SK-N-SH (cell line): ENCODE results near the gene PTK6. TPM values are rescaled to one million over a fixed set of nuclear protein-coding genes. Genes with fewer than 3 reads are reported as not detected.
"Not testable (repeated sequence)": the region's sequence is repeated elsewhere in the genome, so short reads cannot be mapped to it uniquely, and the experiment has no call there.

Experiments used
- CTCF ChIA-PET: fragments of 300-600, 350-600 bp; formaldehyde crosslinking; extraction: SDS; loops from one replicate; lab custom pipeline; 2021; lab: Yijun Ruan, JAX
- POLR2A ChIA-PET: fragments of 350-600 bp; sonication (Branson Sonifier 250); formaldehyde crosslinking; extraction: SDS; loops from one replicate; lab custom pipeline; 2020; ENCODE audit warnings: antibody characterized with exemption, inconsistent platforms; lab: Yijun Ruan, JAX
- DNase-seq: peaks from one replicate; pipeline ENCODE4 v3.0.0; 2012
- H2AFZ ChIP-seq: fragments of 200-600 bp; sonication (generic); 2 replicates; pipeline ENCODE4 v1.8.1; 2016; ENCODE audit warnings: antibody characterized with exemption, mild to moderate bottlenecking, low read depth
- H3F3A ChIP-seq: fragments of 200-600 bp; sonication (generic); replicated peaks from 2 replicates; pipeline ENCODE3; 2016; ENCODE audit warnings: antibody characterized with exemption, mild to moderate bottlenecking; ENCODE audit not compliant: insufficient read depth
- H3K27ac ChIP-seq, 2 experiments: fragments of 200-500 bp in 1 of 2; fragments of 200-600 bp in 1 of 2; sonication (Bioruptor generic) in 1 of 2; sonication (generic), shearing (Covaris generic) in 1 of 2; 2 replicates each; pipeline versions ENCODE4 v1.5.1 to v1.6.1; 2014 to 2016; ENCODE audit warnings: low read depth in 2 of 2, inconsistent platforms in 1 of 2, low read length in 1 of 2, mild to moderate bottlenecking in 1 of 2, mixed read lengths in 1 of 2
- H3K27me3 ChIP-seq: fragments of 200-600 bp; sonication (generic), shearing (Covaris generic); 2 replicates; pipeline ENCODE4 v1.6.1; 2016; ENCODE audit warnings: mixed run types; ENCODE audit not compliant: insufficient read depth
- H3K36me3 ChIP-seq, 2 experiments: fragments of 200-500 bp in 1 of 2; fragments of 200-600 bp in 1 of 2; sonication (Bioruptor generic) in 1 of 2; sonication (generic) in 1 of 2; replicated peaks in 1 of 2; 2 replicates each; pipeline versions ENCODE3 to v1.5.1; 2014 to 2016; ENCODE audit warnings: low read length in 1 of 2, mild to moderate bottlenecking in 1 of 2; ENCODE audit not compliant: insufficient read depth in 2 of 2, control insufficient read depth in 1 of 2
- H3K4me1 ChIP-seq, 2 experiments: fragments of 200-500 bp in 1 of 2; fragments of 200-600 bp in 1 of 2; sonication (Bioruptor generic) in 1 of 2; sonication (generic), shearing (Covaris generic) in 1 of 2; 2 replicates each; pipeline versions ENCODE4 v1.5.1 to v1.6.1; 2014 to 2016; ENCODE audit warnings: low read depth in 1 of 2, low read length in 1 of 2, mixed run types in 1 of 2; ENCODE audit not compliant: insufficient read depth in 2 of 2, control insufficient read depth in 1 of 2
- H3K4me2 ChIP-seq: fragments of 200-600 bp; sonication (generic), shearing (Covaris generic); 2 replicates; pipeline ENCODE4 v1.6.1; 2017; ENCODE audit warnings: mixed run types
- H3K4me3 ChIP-seq, 2 experiments: fragments of 200-500 bp in 1 of 2; fragments of 200-600 bp in 1 of 2; sonication (Bioruptor generic) in 1 of 2; sonication (generic), shearing (Covaris generic) in 1 of 2; 2 replicates each; pipeline versions ENCODE4 v1.5.1 to v1.8.1; 2014 to 2016; ENCODE audit warnings: low read depth in 2 of 2, inconsistent platforms in 1 of 2, low read length in 1 of 2, mild to moderate bottlenecking in 1 of 2, mixed read lengths in 1 of 2, moderate library complexity in 1 of 2
- H3K79me2 ChIP-seq: fragments of 200-600 bp; sonication (generic); 2 replicates; pipeline ENCODE4 v1.8.1; 2017; ENCODE audit warnings: mild to moderate bottlenecking; ENCODE audit not compliant: insufficient read depth
- H3K9ac ChIP-seq: fragments of 200-600 bp; sonication (generic); 2 replicates; pipeline ENCODE4 v1.6.1; 2017; ENCODE audit warnings: mixed run types
- H3K9me2 ChIP-seq: fragments of 200-600 bp; sonication (generic); 2 replicates; pipeline ENCODE4 v1.6.1; 2017; ENCODE audit warnings: mixed run types
- H3K9me3 ChIP-seq: fragments of 200-600 bp; sonication (generic); 2 replicates; pipeline ENCODE4 v1.6.1; 2017; ENCODE audit warnings: mixed run types, mild to moderate bottlenecking, moderate library complexity
- H4K20me1 ChIP-seq: fragments of 200-600 bp; sonication (generic); 2 replicates; pipeline ENCODE4 v1.6.1; 2017; ENCODE audit warnings: mild to moderate bottlenecking, mixed run types; ENCODE audit not compliant: insufficient read depth
- FOSL2 ChIP-seq: IDR thresholded peaks from 2 replicates; pipeline ENCODE4 v1.4.0; 2012; ENCODE audit warnings: low read depth, mild to moderate bottlenecking, moderate library complexity, borderline replicate concordance
- FOXJ3 ChIP-seq: sonication (generic); formaldehyde crosslinking; IDR thresholded peaks from 2 replicates; pipeline ENCODE4 v1.5.1; 2020; ENCODE audit warnings: mild to moderate bottlenecking, missing genetic modification reagents
- WGBS: methylation state at CpG from one replicate; pipeline ENCODE4 v1.1.6; 2017; ENCODE audit warnings: low lambda C conversion rate; 5-methylcytosine and 5-hydroxymethylcytosine counted together
- polyA plus RNA-seq, 3 experiments: library from polyadenylated mRNA; depleted of rRNA; stranded (reverse); fragments of >200 nt; gene quantifications; 2 replicates each; pipeline ENCODE4 v1.2.3, GENCODE V29; 2012

Gene PTK6
- polyA plus RNA-seq, 1 of the 3 experiments (the other 2 are of a cell fraction) = 0.07 TPM

DNA sequence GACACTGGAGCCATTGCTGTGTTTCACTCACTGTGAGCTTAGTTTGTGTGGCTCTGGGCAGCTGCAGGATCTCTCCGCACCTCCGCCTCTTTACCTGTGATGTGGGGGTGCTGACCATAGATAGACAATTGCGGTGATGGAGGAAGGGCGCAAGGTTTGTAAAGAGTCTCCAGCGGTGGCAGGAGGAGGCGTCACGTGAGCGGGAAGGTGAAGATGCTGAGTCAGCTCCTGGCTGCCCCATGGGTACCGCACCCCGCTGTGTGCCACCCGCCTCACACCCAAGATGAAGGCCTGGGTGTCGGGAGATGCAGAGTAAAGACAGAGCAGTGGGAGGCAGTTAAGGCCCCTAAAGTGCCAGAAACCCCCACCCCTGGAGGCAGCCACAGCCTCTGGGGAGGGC lies 55.7 kb downstream of the PTK6 start:
- no peak overlapping the region for H3K4me3 ChIP-seq
- H3K27ac ChIP-seq = peak overlapping the region in 1 of 2 experiments; percentile 17; a peak in 1 of 4 replicates
- no peak overlapping the region for H2AFZ ChIP-seq
- H3K4me2 ChIP-seq = no peak overlapping the region
- no peak for DNase-seq
- H4K20me1 ChIP-seq = no peaks in the 10 kb centered on the region
- H3K27me3 ChIP-seq = no peaks in the 10 kb centered on the region
- ChIA-PET POLR2A (interaction anchor here (1.2 kb wide), 1 partner anchor 11 kb away, joined by 5 read pairs; no protein-coding TSS in a partner anchor), CTCF (interaction anchor here (1.3 to 5.9 kb wide), 8 partner anchors 11 to 172 kb away, joined by 3 to 53 read pairs (median 7); no protein-coding TSS in a partner anchor)
- H3K9me3 ChIP-seq = no peaks in the 10 kb centered on the region
- H3K9ac ChIP-seq = no peak overlapping the region
- H3K36me3 ChIP-seq = no peaks in the 10 kb centered on the region
- no peaks in the 10 kb centered on the region for H3K9me2 ChIP-seq
- 89% methylated on average over 12 of the region's 12 CpGs for WGBS
- peaks cover 0 to 65% of the 10 kb centered on the region in 2 experiments; a peak in 1 of 4 replicates for H3K4me1 ChIP-seq
- H3K79me2 ChIP-seq = no peaks in the 10 kb centered on the region
- TF ChIP-seq FOSL2 = no peak
- no peaks in the 10 kb centered on the region for H3F3A ChIP-seq

GRCh38 chr20:63479695-63480419 lies 57.3 kb downstream of the PTK6 start:
- H4K20me1 ChIP-seq, POLR2A ChIA-PET, H3K27ac ChIP-seq, H2AFZ ChIP-seq, H3K4me3 ChIP-seq, H3K27me3 ChIP-seq, H3K9me2 ChIP-seq, H3K9ac ChIP-seq, DNase-seq, H3K79me2 ChIP-seq, H3K9me3 ChIP-seq, H3F3A ChIP-seq, H3K36me3 ChIP-seq, H3K4me2 ChIP-seq: not testable (repeated sequence)
- H3K4me1 ChIP-seq = peaks cover 0 to 62% of the 10 kb centered on the region in 2 experiments; a peak in 1 of 4 replicates
- WGBS = 61% methylated on average over 16 of the region's 32 CpGs
- CTCF ChIA-PET = interaction anchor here (2.8 to 5.9 kb wide), 3 partner anchors 17 to 34 kb away, joined by 7 to 53 read pairs (median 38); no protein-coding TSS in a partner anchor

- H2AFZ ChIP-seq = no peak overlapping the region
- WGBS = 64% methylated on average over 9 of the region's 34 CpGs
- no peak overlapping the region for H3K27ac ChIP-seq
- H3K4me3 ChIP-seq = no peak overlapping the region
- H3K4me1 ChIP-seq = peaks cover 0 to 56% of the 10 kb centered on the region in 2 experiments; a peak in 1 of 4 replicates
- no peaks in the 10 kb centered on the region for H3K36me3 ChIP-seq
- POLR2A ChIA-PET = interaction anchor here (1.0 to 1.7 kb wide), 3 partner anchors 10 to 43 kb away, joined by 3 to 6 read pairs (median 3); no protein-coding TSS in a partner anchor
- no peaks in the 10 kb centered on the region for H3K27me3 ChIP-seq
- TF ChIP-seq FOSL2 (no peak), FOXJ3 (CRISPR knock-in tag) (0 out of 2 replicates have a peak, but pooled peaks have one; percentile 16)
- H3K79me2 ChIP-seq = no peaks in the 10 kb centered on the region
- no peak for DNase-seq
- CTCF ChIA-PET = interaction anchor here (0.9 to 3.8 kb wide), 10 partner anchors 12 to 78 kb away, joined by 3 to 38 read pairs (median 7); partner anchors contain the start of gene PPDPF
- no peaks in the 10 kb centered on the region for H3F3A ChIP-seq
- H3K9me2 ChIP-seq = no peaks in the 10 kb centered on the region
- no peak overlapping the region for H3K9ac ChIP-seq
- H4K20me1 ChIP-seq = no peaks in the 10 kb centered on the region
- H3K4me2 ChIP-seq = no peak overlapping the region
- no peaks in the 10 kb centered on the region for H3K9me3 ChIP-seq
Measured at GRCh38 chr20:63478346-63479302, 58.6 kb downstream of the PTK6 start.

Other genes starting within 250 kb of the PTK6 start
- gene COL20A1, start 244.2 kb downstream of the PTK6 start, polyA plus RNA-seq (2012; rRNA removed) = not detected in 2 replicates
- not detected in 2 replicates for gene CHRNA4, start 176.0 kb downstream of the PTK6 start, polyA plus RNA-seq (2012; rRNA removed)
- gene KCNQ2, start 64.7 kb downstream of the PTK6 start, polyA plus RNA-seq (2012; rRNA removed) = 3.9 and 8.3 TPM in 2 replicates
- gene EEF1A2, start 38.3 kb downstream of the PTK6 start, polyA plus RNA-seq (2012; rRNA removed) = 9.2 and 16.5 TPM in 2 replicates
- 20.0 and 71.4 TPM in 2 replicates for gene PPDPF, start 16.6 kb downstream of the PTK6 start, polyA plus RNA-seq (2012; rRNA removed)
- not detected in 2 replicates for gene SRMS, start 10.4 kb upstream of the PTK6 start, polyA plus RNA-seq (2012; rRNA removed)
- 4.5 and 5.5 TPM in 2 replicates for gene FNDC11, start 16.8 kb upstream of the PTK6 start, polyA plus RNA-seq (2012; rRNA removed)
- gene HELZ2, start 36.9 kb upstream of the PTK6 start, polyA plus RNA-seq (2012; rRNA removed) = 5.5 and 7.6 TPM in 2 replicates
- gene GMEB2, start 89.7 kb upstream of the PTK6 start, polyA plus RNA-seq (2012; rRNA removed) = 5.6 and 6.5 TPM in 2 replicates
- 89.8 and 111 TPM in 2 replicates for gene STMN3, start 116.0 kb upstream of the PTK6 start, polyA plus RNA-seq (2012; rRNA removed)
- gene RTEL1, start 120.9 kb upstream of the PTK6 start, polyA plus RNA-seq (2012; rRNA removed) = 9.9 and 12.9 TPM in 2 replicates
- 8.2 and 9.4 TPM in 2 replicates for gene TNFRSF6B, start 159.3 kb upstream of the PTK6 start, polyA plus RNA-seq (2012; rRNA removed)
- 65.4 and 72.8 TPM in 2 replicates for gene ARFRP1, start 170.6 kb upstream of the PTK6 start, polyA plus RNA-seq (2012; rRNA removed)
- 33.7 and 36.8 TPM in 2 replicates for gene ZGPAT, start 170.7 kb upstream of the PTK6 start, polyA plus RNA-seq (2012; rRNA removed)
- 10.9 and 12.3 TPM in 2 replicates for gene LIME1, start 199.3 kb upstream of the PTK6 start, polyA plus RNA-seq (2012; rRNA removed)
- gene SLC2A4RG, start 202.4 kb upstream of the PTK6 start, polyA plus RNA-seq (2012; rRNA removed) = 75.5 and 90.9 TPM in 2 replicates